Right lung (tissue), 10 donors: ENCODE data around the gene CFAP70. TPM values are rescaled to one million over a fixed set of nuclear protein-coding genes. Genes with fewer than 3 reads are reported as not detected.
"Not testable (repeated sequence)": the region's sequence is repeated elsewhere in the genome, so short reads cannot be mapped to it uniquely, and the experiment has no call there.

Experiments
- DNase-seq, 2 donors: peaks; one replicate each; pipeline ENCODE4 v3.0.0-alpha.2; 2013
- long read RNA-seq, 8 donors: transcript quantifications; one replicate each; lab custom pipeline, GENCODE V29; 2026
- polyA plus RNA-seq, 5 donors: library from polyadenylated mRNA; unstranded; fragments of 120-200 nt; gene quantifications; one replicate each; pipeline versions ENCODE4 v1.2.1 to v1.2.3, GENCODE V29; 2013; ENCODE audit warnings: inconsistent platforms in 1 of 5, low replicate concordance in 1 of 5; ENCODE audit not compliant: insufficient read length in 5 of 5, insufficient read depth in 1 of 5

The CFAP70 gene
- polyA plus RNA-seq: 10 to 100 TPM; 10.7 to 20.4 (median 15.8) TPM
- long read RNA-seq, donor 1: 0 reads
- long read RNA-seq, donor 2: 0 reads
- long read RNA-seq, donor 3: 0 reads
- long read RNA-seq, donor 4: 0 reads
- long read RNA-seq, donor 5: 0 reads
- long read RNA-seq, donor 6: 0 reads
- long read RNA-seq, donor 7: 0 reads
- long read RNA-seq, donor 8: 0 reads

DNA sequence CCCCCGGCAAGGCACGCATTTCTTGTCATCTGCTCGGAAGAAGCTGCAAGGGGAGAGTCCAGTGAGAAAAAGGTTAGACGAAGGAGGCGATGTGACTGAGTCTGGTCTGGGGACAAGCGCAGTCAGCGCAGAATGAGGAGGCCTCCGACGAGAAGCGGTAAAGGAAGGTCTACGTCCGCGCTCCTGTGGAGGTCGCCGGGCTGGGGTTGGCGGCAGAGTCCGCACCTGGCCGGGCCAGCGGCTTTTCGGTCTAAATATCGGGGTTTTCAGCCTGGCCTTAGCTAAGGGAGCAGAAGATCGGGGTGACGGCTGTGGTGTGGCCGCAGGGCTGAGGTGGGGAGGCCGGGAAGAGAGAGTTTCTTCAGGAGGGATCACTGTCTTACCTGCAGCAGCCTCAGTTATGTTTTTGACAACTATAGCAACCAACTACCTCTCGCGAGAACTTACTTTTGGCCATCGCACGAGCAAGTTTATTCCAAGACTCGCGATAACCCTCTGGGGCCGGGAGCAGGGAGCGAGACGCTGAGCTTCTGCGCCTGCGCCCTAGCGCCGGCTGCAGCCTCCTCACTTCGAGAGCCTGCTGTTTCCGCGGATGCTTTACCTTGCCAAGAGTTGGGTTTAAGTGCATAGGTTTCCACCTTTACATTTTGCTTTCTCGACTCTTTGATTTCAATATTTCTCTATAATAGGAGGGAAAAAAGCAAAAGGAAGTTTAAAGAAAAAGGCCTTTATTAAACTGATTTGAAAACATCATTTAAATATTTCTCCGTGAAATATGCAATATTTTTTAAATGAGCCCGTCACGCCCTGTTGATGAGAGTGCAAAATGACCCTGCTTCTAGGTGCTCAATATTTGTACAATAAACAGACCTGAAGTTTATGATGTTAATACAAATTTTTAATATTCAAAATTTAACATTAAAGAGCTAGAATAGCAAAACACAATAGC lies at the start of gene CFAP70:
Gene CFAP70, minus strand, starts transcription at position 534 of the 949 bp plus-strand sequence. CDS start 4,068 bp downstream, outside the sequence.
- peak; percentile 94 to 97 for DNase-seq

DNA sequence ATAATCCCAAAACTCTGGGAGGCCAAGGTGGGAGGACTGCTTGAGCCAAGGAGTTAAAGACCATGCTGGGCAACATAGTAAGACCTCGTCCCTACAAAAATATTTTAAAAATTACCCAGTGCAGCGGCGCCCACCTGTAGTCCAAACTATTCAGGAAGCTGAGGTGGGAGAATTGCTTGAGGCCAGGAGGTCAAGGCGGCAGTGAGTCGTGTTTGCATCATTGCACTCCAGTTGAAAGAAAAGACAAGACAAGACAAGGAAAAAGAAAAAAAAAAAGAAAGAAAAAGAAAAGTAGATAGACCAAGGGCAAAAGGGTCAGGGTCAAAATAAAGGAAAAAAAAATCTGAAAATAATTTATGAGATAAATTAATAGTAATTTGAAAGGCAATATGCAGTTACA lies 49.4 kb upstream of the CFAP70 start:
- DNase-seq: no peak

DNA sequence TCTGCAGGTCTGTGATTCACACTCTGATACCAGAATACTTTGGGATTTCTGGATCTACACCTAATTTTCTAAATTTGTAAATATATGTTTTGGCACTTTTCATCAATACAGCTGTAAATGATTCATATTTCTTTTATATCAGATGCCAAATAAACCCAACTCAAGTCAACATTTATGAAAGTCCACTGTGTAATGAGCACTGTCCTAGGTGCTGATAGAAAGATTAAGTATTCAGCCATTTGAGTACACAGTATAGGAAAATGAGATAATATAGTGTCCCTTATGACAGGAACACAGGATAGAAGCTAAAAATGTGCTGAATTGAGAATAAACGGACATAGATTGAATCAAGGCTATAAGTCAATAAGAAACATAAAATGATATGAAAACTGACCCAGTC lies 48.8 kb upstream of the CFAP70 start:
- DNase-seq: no peak

DNA sequence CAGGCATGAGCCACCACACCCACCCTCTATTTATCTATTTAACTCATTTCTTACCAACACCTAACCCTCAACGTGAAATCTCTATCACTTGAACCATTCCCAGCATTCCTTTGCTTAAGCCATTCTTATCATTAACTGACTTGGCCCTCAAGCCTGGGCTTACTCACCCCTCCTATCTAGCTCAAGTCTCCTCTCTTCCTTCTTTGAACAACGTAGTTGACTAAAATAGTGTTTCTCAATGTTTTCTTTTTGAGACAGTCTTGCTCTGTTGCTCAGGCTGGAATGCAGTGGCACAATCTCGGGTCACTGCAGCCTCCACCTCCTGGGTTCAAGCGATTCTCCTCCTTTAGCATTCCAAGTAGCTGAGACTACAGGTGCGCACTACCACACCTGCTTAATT lies 48.2 kb upstream of the CFAP70 start:
- no peak for DNase-seq

DNA sequence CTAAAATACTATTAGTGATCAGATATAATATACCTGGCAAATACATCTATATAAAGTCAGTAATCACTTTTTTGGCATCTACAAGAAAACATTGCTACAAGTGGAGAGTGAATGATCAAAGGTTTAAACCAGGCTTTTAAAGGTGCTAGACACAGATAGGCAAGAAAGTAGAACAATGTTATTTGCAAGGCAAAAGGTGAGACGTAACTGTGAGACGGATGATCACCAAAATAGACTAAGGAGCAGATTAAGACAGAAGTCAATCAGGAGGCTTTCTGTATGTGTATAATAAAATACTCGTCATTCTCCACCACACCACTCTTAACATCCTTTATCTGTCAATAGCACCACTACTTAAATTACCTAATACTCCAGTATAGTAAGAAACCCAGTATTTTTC lies 46.9 kb upstream of the CFAP70 start:
- no peak for DNase-seq

DNA sequence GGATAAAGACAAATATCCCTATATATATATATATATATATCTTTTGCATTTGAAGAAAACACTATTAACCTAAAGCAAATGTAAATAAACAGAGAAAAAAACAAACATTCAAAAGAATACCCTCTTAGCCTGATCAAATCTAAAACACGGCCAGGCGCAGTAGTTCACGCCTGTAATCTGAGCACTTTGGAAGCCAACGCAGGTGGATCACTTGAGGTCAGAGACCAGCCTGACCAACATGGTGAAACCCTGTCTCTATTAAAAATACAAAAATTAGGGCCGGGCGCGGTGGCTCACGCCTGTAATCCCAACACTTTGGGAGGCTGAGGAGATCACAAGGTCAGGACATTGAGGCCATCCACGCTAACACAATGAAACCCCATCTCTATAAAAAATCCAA lies 46.0 kb upstream of the CFAP70 start:
- DNase-seq: no peak

DNA sequence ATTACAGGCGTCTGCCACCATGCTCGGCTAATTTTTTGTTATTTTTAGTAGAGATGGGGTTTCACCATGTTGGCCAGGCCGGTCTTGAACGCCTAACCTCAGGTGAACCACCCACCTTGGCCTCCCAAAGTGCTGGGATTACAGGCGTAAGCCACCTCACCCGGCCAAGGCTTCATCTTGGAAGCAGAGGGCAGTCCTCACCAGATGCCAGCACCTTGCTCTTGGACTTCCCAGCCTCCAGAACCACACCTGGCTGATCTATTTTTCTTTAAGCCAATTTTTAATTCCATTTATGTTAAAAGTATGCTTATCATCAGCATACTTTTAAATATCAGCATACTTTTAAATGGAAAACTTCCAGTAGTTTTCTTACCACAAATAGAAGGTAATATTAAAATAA lies 43.0 kb upstream of the CFAP70 start:
- DNase-seq: no peak

DNA sequence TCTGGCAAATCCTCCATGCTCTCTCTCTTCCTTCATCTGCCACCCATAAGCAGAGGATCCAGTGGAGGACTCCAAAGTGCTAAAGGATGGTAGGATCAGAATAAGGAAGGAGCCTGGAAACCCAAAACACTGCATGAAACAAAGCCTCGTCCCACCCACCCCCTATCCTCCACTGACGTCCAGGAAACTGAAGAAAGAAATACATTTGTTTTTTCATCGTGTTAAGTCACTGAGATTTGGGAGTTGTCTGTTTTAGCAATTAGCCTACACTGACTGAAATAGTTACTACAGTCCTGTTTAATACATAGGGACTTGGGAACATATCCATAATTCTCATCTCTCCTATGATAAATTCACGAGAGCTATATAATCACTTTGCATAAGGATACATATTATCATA lies 40.4 kb upstream of the CFAP70 start:
- no peak for DNase-seq

DNA sequence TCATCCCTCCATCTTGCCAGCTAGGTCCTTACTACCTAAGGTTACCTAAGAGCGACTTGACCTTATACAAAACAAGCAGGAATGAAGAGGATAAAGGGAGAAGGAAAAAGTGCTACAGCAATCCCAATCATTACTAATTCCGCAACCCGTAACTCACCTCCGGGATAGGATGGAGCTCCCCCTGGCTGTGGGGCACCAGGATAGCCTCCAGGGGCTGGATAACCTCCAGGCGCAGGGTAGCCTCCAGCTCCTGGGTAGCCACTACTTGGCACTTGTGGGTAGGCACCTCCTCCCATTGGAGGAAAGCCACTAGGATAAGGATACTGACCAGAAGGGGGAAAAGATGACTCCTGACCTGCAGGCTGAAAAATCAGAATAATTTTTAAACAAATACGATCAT lies 39.4 kb upstream of the CFAP70 start:
- DNase-seq: no peak

DNA sequence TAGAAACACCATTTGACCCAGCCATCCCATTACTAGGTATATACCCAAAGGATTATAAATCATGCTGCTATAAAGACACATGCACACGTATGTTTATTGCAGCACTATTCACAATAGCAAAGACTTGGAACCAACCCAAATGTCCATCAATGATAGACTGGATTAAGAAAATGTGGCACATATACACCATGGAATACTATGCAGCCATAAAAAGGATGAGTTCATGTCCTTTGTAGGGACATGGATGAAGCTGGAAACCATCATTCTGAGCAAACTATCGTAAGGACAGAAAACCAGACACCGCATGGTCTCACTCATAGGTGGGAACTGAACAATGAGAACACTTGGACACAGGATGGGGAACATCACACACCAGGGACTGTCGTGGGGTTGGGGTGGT lies 35.7 kb upstream of the CFAP70 start:
- DNase-seq: not testable (repeated sequence)

DNA sequence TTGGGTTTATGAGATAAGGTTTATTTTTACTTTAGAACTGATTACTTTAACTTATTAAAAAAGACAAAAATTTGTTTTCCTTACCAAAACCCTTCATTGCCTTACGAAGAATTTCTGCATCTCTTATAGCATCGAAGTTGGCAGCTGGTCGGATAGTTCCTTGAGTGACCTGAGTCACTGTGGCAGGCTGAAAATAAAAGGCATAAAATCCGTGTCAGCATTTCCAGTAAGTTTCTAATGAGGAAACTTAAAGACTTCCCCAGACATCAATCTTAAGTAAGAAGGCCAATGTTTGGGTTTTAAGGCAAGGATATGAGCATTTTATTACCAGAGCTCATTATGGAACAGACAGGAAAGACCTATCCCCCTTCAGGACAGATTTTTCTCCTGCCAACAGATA lies 29.6 kb upstream of the CFAP70 start:
- DNase-seq: no peak

DNA sequence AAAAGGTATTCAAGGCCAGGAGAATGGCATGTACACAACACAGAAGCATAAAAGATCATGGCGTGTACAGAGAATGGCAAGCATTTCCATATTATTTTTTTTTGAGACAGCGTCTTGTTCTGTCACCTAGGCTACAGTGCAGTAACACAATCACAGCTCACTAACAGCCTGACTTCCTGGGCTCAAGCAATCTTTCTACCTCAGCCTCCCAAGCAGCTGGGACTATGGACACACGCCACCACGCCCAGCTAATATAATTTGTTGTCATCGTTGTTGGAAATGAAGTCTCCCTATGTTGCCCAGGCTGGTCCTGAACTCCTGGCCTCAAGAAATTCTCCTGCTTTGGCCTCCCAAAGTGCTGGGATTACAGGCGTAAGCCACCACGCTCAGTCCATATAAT lies 27.9 kb upstream of the CFAP70 start:
- DNase-seq: no peak

DNA sequence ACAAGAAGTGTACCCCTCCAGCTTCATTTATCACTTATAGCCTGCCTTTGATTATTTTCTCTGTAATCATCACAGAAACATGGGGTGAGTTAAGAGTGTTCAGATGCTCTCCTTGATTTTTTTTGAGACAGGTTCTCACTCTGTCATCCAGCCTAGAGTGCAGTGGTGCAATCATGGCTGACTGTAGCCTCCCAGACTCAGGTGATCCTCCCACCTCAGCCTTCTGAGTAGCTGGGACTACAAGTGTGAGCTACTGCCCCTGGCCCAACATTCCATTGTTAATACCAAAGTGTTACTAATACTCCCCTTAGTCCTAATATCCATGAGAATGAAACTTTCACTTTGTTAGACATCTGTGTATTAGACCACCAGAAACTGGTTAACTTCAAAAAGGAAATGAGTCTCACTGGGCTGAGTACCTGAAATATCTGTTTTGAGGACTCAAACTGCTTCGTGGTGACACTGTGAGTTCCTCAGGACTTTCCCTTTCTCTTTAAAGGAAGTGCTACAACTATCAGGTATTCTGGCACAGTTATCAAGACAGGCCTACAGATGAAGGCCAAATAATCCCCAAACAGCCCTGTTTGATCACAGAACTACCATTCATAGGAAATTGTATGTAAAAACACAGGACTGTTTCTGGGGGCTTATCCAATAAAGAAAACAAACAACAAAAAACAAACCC lies 20.5 kb upstream of the CFAP70 start:
- DNase-seq: no peak

DNA sequence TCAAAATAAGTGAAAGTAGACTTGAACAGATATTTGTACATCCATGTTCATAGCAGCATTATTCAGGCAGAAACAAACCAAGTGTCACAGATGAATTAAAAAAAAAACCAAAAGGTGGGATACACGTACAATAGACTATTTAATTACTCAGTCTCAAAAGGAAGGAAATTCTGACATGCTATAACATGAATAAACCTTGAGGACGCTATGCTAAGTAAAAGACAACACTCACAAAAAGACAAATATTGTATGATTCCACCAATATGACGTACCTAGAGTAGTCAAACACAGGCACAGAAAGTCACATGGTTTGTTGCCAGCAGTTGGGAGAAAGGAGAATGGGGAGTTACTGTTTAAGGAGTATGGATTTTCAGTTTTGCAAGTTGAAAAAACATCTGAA lies 18.0 kb upstream of the CFAP70 start:
- no peak for DNase-seq

DNA sequence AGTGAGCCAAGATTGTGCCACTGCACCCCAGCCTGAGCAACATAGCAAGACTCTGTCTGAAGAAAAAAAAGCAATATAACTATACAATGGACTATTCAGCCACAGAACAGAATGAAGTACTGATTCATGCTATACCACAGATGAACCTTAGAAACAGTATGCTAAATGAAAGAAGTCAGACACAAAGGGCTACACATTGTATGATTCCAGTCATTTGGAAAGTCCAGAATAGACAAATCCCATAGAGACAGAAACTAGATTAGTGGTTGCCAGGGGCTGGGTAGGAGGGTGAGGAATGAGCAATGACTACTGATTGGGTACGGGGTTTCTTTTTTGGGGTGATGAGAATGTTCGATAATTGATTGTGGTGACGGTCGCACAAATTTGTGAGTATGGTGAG lies 9.6 kb upstream of the CFAP70 start:
- DNase-seq: no peak

DNA sequence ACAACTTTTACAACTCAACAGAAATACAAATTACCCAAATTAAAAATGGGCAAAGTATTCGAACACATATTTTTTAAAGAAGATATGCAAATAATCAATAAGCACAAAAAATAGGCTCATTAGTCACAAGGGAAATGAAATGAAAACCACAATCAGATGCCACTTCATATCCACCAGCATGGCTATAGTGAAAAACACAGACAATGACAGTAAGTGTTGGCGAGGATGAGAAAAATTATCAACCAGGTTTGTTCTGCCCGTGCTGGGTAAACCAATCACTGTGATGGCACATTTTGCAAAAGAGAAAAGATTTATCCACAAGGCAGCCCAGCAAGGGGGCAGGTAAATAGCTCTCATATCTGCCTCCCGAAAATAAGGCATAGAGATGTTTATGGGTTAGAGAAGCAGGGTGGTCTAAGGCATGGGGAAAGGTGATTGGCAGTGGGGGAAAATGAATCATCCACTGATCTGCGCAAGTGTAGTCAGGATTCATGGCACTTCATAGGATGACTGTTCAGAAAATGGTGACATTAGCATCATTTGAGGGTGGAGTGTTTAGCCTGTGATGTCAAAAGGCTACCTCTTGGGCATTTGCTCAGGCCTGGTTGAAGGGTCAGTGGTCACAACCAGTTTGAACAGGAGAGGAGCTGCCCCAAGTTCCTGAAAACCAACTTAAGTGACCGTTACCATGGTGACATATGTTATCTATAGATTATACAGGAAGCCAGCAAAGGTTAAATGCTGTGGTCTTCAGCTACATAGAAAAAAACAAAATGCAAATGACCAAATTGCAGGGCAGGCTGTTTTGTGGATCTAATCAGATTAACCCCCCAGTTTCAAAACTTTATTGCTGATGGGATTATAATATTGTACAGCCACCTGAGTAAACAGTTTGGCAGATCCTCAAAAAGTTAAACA lies 8.0 kb upstream of the CFAP70 start:
- no peak for DNase-seq

DNA sequence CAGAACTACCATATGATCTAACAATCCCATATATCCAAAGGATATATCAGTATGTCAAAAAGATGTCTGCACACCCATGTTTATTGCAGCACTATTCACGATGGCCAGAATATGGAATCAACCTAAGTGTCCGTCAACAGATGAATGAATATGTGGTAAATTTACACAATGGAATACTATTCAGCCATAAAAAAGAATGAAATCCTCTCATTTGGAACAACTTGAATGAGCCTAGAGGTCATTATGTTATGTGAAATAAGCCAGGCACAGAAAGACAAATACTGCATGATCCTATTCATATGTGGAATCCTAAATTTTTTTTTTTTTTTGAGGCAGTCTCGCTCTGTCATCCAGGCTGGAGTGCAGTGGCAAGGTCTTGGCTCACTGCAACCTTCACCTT lies 6.3 kb upstream of the CFAP70 start:
- DNase-seq: no peak

DNA sequence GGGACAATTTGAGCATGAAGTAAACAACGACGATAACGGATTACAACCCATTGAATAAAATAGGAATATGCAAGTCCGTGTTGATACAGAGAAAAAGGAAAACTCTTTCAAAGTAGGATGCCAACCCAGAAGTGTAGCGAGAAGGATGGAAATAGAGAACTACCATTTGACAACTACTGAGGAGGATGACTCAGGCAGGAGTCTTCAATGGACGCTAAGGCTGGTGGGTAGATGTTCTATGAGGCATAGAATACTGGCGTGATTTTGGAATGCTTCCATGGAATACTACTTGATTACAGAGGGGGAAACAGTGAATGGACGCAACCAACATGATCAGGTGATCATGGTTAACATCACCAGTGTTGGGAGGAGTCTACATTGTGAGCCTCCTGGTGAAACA lies 828 bp upstream of the CFAP70 start:
- DNase-seq: no peak

DNA sequence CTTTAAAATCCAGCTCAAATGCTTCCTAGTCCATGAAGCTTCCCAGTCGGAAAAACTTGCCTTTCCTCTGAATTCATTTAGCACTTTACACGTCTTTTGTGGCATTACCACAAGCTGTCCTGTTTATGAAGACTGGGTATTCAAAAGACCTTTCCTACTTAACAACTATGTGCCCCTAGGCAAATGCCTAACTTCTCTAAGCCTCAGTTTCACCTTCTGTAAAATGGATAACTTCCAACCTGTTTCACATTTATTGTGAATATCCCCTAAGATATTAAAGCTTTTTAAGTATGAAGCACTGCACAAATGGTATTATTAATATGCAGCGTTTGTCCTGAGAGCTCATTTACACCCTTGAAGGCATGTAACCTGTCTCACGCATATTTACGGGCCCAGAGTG lies 843 bp downstream of the CFAP70 start:
- no peak for DNase-seq

DNA sequence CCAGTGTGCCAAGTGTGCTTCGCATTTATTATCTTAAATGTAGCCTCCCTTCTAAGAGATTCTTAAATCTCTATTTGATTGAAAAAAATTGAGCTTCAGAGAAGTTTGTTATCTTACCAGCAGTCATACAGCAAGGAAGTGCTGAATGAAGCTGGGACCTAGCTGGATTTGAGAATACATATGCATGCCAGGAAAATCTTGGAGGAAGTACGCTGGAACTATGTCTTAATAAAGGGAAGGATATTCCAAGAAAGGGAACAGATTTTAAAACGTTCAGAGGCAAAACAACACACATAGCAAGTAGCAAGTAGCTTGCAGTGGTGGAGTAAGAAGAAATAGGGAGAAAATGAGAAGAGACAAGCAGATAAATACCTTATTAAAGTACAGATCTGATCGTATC lies 1.5 kb downstream of the CFAP70 start:
- no peak for DNase-seq

DNA sequence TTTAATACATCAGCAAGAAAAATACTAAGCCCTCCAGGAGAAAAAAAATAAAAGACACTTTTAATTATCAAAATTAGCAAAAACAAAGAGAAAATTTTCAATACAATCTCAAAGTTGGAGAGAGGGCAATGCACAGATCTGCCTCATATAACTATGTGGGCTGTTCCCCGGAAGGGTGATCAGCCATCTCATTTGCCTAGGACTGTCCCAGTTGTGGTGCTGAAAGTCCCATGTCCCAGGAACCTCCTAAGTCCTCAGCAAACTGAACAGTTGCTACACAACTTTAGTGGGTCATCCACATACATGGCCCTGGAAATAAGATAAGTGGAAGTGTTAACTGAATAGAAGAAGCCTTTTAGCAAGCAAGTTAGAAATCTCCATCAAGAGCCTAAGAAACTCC lies 14.4 kb downstream of the CFAP70 start:
- no peak for DNase-seq

DNA sequence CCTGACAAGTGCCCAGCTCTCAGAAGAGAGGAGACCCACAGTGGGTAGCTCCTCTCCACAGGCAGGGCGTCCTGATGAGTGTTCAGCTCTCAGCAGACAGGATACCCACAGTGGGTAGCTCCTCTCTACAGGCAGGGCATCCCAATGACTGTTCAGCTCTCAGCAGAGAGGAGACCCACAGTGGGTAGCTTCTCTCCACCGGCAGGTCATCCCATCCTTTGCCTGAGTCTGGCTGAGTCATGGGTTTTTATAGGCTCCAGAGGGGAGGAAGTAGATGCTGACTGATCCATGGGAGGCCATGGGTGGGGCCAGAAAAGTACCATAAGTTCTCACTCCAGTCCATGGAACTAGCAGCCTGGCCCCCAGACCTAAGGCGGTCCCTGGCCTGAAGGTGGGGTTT lies 18.5 kb downstream of the CFAP70 start:
- no peak for DNase-seq
